SK-N-MC (cell line): Measurements from ENCODE around the gene IL1RAPL1.

Experiments used
- EZH2 ChIP-seq: fragments of 200-600 bp; sonication (generic); IDR thresholded peaks from one replicate; pipeline ENCODE4 v1.6.1; 2017; ENCODE audit warnings: antibody characterized with exemption
- POLR2AphosphoS5 ChIP-seq: IDR thresholded peaks from 2 replicates; pipeline ENCODE4 v1.6.1; 2012; ENCODE audit warnings: mild to moderate bottlenecking, low read depth, low read length, borderline replicate concordance

DNA sequence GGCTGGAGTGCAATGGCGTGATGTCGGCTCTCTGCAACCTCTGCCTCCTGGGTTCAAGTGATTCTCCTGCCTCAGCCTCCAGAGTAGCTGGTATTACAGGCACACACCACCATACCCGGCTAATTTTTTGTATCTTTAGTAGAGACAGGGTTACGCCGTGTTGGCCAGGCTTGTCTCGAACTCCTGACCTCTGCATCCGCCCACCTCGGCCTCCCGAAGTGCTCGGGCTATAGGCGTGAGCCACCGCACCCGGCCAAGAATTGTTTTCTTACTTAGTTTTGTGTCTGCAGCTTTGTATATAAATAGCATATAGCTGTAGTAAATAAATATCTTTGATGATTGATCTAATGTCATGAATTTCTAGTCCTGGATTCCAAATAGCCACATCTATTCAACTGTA is 81.1 kb downstream of the IL1RAPL1 start:
- no peak for TF ChIP-seq EZH2
- TF ChIP-seq POLR2AphosphoS5, result no peak
